Kidney epithelial cell (primary cell): ENCODE data around the gene BAMBI. TPM values are rescaled to one million over a fixed set of nuclear protein-coding genes. Genes with fewer than 3 reads are reported as not detected.

Source experiments
- DNase-seq: peaks from one replicate; pipeline ENCODE4 v3.0.0-alpha.2; 2010; ENCODE audit warnings: low read depth
- H3K27me3 ChIP-seq: 2 replicates; pipeline ENCODE4 v1.6.0; 2011; ENCODE audit warnings: low read length; ENCODE audit not compliant: control insufficient read depth, insufficient read depth
- H3K36me3 ChIP-seq: 2 replicates; pipeline ENCODE4 v1.5.1; 2011; ENCODE audit warnings: low read length; ENCODE audit not compliant: control insufficient read depth, insufficient read depth
- H3K4me3 ChIP-seq: 2 replicates; pipeline ENCODE4 v1.5.1; 2011; ENCODE audit warnings: low read depth, mild to moderate bottlenecking, control low read depth, low read length
- total RNA-seq: library from RNA; depleted of rRNA; stranded (reverse); fragments of >200 nt; gene quantifications from 2 replicates; pipeline ENCODE4 v1.2.3, GENCODE V29; 2015
- TF ChIP-seq, protein P1 (sequence below): IDR thresholded peaks from 2 replicates; pipeline ENCODE4 v1.5.1; 2011; ENCODE audit warnings: mild to moderate bottlenecking, moderate library complexity, low read length, control low read depth, inconsistent platforms; ENCODE audit not compliant: insufficient read depth, poor library complexity, severe bottlenecking

The BAMBI gene
- total RNA-seq, 1 donor from 2014 or later = 28.5 TPM

DNA sequence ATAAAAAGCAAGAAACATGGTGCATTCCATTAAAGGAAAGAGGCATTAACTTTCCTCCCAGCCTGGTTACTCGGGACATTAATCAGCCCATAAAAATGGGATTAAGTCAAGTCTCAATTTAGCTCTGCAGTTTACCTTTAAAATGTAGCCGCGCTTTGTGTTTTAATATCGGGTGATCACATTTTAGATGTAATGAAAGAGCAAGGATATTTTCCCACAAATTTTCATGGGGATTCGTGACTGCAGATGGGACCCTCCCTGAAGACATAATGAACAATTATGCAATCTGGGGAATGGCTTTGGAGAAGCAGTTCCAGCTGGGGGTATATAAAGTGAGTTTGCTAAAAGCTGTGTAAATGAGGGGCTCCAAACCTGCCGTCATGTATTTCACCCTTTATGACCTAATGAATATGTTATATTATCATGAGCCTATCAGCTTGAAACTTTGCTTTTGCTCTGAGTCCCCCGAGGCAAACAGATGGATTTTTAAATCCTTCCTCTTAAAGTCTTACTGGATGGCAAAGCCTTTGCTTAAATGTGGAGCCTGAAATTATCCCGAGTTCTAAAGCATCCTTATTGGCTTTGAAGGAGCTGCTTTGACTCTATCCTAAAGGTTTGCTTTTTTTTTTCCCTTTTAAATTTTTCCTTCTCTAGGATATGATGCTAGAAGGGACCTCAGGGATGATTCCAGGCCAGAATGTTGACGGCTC lies 31.8 kb downstream of the BAMBI start:
- TF ChIP-seq, protein P1, sequence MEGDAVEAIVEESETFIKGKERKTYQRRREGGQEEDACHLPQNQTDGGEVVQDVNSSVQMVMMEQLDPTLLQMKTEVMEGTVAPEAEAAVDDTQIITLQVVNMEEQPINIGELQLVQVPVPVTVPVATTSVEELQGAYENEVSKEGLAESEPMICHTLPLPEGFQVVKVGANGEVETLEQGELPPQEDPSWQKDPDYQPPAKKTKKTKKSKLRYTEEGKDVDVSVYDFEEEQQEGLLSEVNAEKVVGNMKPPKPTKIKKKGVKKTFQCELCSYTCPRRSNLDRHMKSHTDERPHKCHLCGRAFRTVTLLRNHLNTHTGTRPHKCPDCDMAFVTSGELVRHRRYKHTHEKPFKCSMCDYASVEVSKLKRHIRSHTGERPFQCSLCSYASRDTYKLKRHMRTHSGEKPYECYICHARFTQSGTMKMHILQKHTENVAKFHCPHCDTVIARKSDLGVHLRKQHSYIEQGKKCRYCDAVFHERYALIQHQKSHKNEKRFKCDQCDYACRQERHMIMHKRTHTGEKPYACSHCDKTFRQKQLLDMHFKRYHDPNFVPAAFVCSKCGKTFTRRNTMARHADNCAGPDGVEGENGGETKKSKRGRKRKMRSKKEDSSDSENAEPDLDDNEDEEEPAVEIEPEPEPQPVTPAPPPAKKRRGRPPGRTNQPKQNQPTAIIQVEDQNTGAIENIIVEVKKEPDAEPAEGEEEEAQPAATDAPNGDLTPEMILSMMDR = no peak
- Histone ChIP-seq H3K4me3 (no peak overlapping the region), H3K27me3 (no peaks in the 10 kb centered on the region), H3K36me3 (no peaks in the 10 kb centered on the region)
- DNase-seq = no peak

DNA sequence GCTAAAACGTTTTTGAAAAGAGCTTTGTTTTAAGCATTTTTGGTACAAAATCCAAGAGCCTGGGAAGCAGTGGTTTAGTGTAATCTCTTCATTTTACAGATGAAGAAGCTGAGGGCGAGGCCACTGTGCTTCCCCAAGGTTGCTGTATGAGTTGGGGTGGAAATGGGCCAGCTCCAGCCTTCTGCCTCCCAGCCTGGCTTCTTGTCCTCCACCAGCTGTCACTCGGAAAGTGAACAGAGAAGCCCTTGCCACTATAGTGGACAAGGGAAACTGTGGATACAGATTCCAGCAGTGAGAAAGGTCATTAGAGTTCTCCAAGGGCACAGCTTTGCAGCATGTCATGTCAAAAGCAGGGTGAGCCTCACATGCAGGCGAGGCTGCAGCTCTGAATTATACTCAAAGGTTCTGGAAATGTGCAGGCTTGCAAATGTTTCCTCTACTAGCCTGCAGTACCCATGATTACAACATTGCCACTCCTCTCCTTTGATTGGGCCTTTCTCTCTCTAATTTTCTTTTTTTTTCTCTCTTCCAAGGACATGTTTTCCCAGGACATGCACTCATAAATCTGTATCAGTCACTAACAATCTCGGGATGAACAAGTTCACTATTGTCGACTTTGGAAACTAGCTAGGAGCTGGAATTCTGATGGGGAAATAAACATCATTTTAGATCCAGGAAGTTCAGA lies 33.0 kb downstream of the BAMBI start:
- TF ChIP-seq, protein P1 = no peak
- H3K4me3 ChIP-seq = no peak overlapping the region
- no peak for DNase-seq
- no peaks in the 10 kb centered on the region for H3K36me3 ChIP-seq
- no peaks in the 10 kb centered on the region for H3K27me3 ChIP-seq

DNA sequence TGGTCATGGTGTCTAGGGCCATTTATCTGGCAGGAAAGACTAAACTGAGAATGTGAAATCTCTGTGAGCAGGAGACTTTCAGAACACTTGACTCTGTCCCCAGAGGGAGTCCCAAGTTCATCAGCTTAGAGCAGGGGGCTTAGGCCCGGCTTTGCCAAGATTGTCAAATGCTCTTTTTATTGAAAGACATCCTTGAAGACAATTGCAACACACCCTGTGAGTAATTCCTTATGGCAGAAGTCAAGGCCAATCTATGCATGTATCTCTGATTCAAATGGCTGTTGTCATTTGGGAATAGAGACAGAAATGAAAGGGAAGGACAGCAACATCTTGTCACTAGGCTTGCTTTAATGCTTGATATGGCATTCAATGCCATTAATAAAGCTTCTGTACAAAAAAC lies 33.7 kb downstream of the BAMBI start:
- no peak for DNase-seq
- Histone ChIP-seq H3K36me3 (no peaks in the 10 kb centered on the region), H3K27me3 (no peaks in the 10 kb centered on the region), H3K4me3 (no peak overlapping the region)
- TF ChIP-seq, protein P1 = no peak

DNA sequence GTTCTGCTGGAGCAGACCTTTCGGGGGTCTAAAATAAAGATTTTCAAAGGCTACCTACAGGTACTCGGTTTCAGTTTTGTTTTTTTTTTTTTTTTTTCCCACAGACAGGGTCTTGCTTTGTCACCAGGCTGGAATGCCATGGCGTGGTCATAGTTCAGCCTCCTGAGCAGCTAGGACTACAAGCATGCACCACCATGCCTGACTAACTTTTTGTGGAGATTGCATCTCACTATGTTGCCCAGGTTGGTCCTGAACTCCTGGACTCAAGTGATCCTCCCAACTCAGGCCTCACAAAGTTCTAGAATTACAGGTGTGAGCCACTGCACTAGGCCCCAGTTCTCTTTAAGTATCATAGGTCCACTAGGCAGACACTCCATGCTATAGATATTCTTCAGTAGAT lies 34.5 kb downstream of the BAMBI start:
- H3K36me3 ChIP-seq = no peaks in the 10 kb centered on the region
- H3K4me3 ChIP-seq = no peak overlapping the region
- TF ChIP-seq, protein P1 = no peak
- DNase-seq = peak; percentile 34
- no peaks in the 10 kb centered on the region for H3K27me3 ChIP-seq

DNA sequence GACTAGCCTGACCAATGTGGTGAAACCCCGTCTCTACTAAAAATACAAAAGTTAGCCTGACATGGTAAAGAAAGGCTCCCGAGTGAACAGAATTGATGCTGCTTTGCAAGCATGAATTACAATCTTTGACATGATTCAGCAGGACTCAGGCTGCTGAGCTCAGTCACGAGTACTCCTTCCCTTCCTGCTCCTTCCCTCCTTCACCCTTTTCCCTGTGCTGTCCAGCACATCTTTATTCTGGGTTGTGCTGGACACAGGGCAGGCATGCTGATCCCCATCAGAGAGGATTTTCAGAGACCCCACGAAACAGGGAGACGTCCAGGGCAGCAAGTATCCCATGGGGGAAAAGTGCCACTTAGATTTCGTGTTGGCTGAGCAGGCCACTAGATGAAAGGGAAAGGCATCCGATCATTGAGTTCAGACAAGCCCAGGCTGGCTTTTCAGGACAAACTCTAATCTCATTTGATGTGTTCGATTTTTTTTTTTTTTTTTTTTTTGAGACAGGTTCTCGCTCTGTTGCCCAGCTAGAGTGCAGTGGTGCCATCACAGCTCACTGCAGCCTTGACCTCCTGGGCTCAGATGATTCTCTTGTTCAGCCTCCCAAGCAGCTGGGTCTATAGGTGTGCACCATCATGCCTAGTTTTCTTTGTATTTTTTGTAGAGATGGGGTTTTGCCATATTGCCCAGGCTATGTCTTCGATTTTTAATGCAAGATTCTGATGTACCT lies 36.5 kb downstream of the BAMBI start:
- no peak for DNase-seq
- H3K27me3 ChIP-seq = no peaks in the 10 kb centered on the region
- H3K36me3 ChIP-seq = no peaks in the 10 kb centered on the region
- no peak overlapping the region for H3K4me3 ChIP-seq
- TF ChIP-seq, protein P1 = no peak
